ENCODE data around the gene TMEM138. TPM values are rescaled to one million over a fixed set of nuclear protein-coding genes. Genes with fewer than 3 reads are reported as not detected.

The TMEM138 gene
- total and polyA plus RNA-seq, 2 of the 13 experiments (the other 11 are each of a cell fraction or from before 2014, with no cell fraction given): 43.5 to 61.0 TPM

GRCh38 chr11:61334434-61335354 is 27.5 kb upstream of the TMEM138 start (continued):
- TF ChIP-seq TARDBP (CRISPR knock-in tag; IDR thresholded peaks at IDR 0.05) (peak; percentile 71; the same call in 1 of the 2 replicates), TBL1XR1 (IDR thresholded peaks at IDR 0.05; ENCODE audit: borderline replicate concordance, low read length, partially characterized antibody) (no peak), IRF9 (CRISPR knock-in tag; IDR thresholded peaks at IDR 0.05; ENCODE audit: borderline replicate concordance) (peak; percentile 93), ZNF780A (CRISPR knock-in tag; IDR thresholded peaks at IDR 0.05) (no peak), ZNF546 (CRISPR knock-in tag; conservative IDR thresholded peaks at IDR 0.05) (peak; percentile 71), ZBTB49 (CRISPR knock-in tag; IDR thresholded peaks at IDR 0.05; ENCODE audit: borderline replicate concordance) (no peak), BCLAF1 (IDR thresholded peaks at IDR 0.05) (no peak), ZSCAN20 (CRISPR knock-in tag; IDR thresholded peaks at IDR 0.05; ENCODE audit: borderline replicate concordance) (no peak), NBN (conservative IDR thresholded peaks at IDR 0.05) (no peak), ZNF646 (CRISPR knock-in tag; IDR thresholded peaks at IDR 0.05) (no peak), ESRRA (CRISPR knock-in tag; IDR thresholded peaks at IDR 0.05; ENCODE audit: low read depth) (0 out of 2 replicates have a peak, but pooled peaks have one; percentile 25)
